Progenitor cell of endocrine pancreas (in vitro differentiated cells): ENCODE results near the gene TUBB2B. TPM values are rescaled to one million over a fixed set of nuclear protein-coding genes. Genes with fewer than 3 reads are reported as not detected.

Experiments
- DNase-seq: peaks from one replicate; pipeline ENCODE4 v3.0.0; 2021; ENCODE audit warnings: low spot score; ENCODE audit not compliant: unreplicated experiment
- H3K27ac Mint-ChIP-seq: 2 replicates; pipeline ENCODE4 v1.8.0; 2021; ENCODE audit warnings: mild to moderate bottlenecking, moderate library complexity, mixed read lengths
- H3K27me3 Mint-ChIP-seq: 2 replicates; pipeline ENCODE4 v1.8.0; 2021; ENCODE audit warnings: mixed read lengths
- H3K36me3 Mint-ChIP-seq: 2 replicates; pipeline ENCODE4 v1.8.0; 2022; ENCODE audit warnings: mixed read lengths; ENCODE audit not compliant: insufficient read depth
- H3K4me1 Mint-ChIP-seq: 2 replicates; pipeline ENCODE4 v1.8.0; 2021; ENCODE audit warnings: low read depth, mixed read lengths
- H3K4me3 Mint-ChIP-seq: 2 replicates; pipeline ENCODE4 v1.8.0; 2021; ENCODE audit warnings: low read depth, mild to moderate bottlenecking, moderate library complexity, mixed read lengths
- H3K9me3 Mint-ChIP-seq: 2 replicates; pipeline ENCODE4 v1.8.0; 2021; ENCODE audit warnings: low read depth, mixed read lengths
- CTCF ChIP-seq: fragments of 200-600 bp; sonication (generic); IDR thresholded peaks from one replicate; pipeline ENCODE4 v1.5.0; 2021; ENCODE audit warnings: antibody characterized with exemption, mild to moderate bottlenecking; ENCODE audit not compliant: unreplicated experiment
- total RNA-seq: library from RNA; stranded (reverse); gene quantifications from 2 replicates; pipeline ENCODE4 v1.2.1, GENCODE V29; 2021

The TUBB2B gene
- total RNA-seq, 1 donor from 2014 or later, result 276 TPM

- TF ChIP-seq CTCF, result peak; percentile 19
- H3K36me3 Mint-ChIP-seq, result peaks cover 5% of the 10 kb centered on the region
- no peaks in the 10 kb centered on the region for H3K9me3 Mint-ChIP-seq
- H3K27ac Mint-ChIP-seq, result peak overlapping the region; percentile 81
- DNase-seq, result peak; percentile 42
- peaks cover 31% of the 10 kb centered on the region for H3K4me1 Mint-ChIP-seq
- peaks cover 17% of the 10 kb centered on the region for H3K27me3 Mint-ChIP-seq
- peak overlapping the region; percentile 87 for H3K4me3 Mint-ChIP-seq
Observed at GRCh38 chr6:3229566-3230178, 2.2 kb upstream of the TUBB2B start.

- peaks cover 34% of the 10 kb centered on the region for H3K4me1 Mint-ChIP-seq
- H3K4me3 Mint-ChIP-seq, result peak overlapping the region; percentile 87
- TF ChIP-seq CTCF, result no peak
- H3K27ac Mint-ChIP-seq, result peak overlapping the region; percentile 94
- H3K36me3 Mint-ChIP-seq, result peaks cover 11% of the 10 kb centered on the region
- H3K9me3 Mint-ChIP-seq, result no peaks in the 10 kb centered on the region
- peaks cover 17% of the 10 kb centered on the region for H3K27me3 Mint-ChIP-seq
- DNase-seq, result peak; percentile 35
Observed at GRCh38 chr6:3228771-3229565, 1.5 kb upstream of the TUBB2B start.

- Mint-ChIP-seq H3K4me3 (peak overlapping the region; percentile 87), H3K4me1 (peaks cover 34% of the 10 kb centered on the region), H3K27me3 (peaks cover 13% of the 10 kb centered on the region), H3K36me3 (peaks cover 16% of the 10 kb centered on the region), H3K9me3 (no peaks in the 10 kb centered on the region), H3K27ac (peak overlapping the region; percentile 96)
- peak; percentile 65 for DNase-seq
- peak; percentile 15 for TF ChIP-seq CTCF
Observed at GRCh38 chr6:3228046-3228671, 706 bp upstream of the TUBB2B start.

GRCh38 chr6:3226481-3227362 is 731 bp downstream of the TUBB2B start:
- Mint-ChIP-seq H3K9me3 (no peaks in the 10 kb centered on the region), H3K4me3 (peak overlapping the region; percentile 87)
- no peak for TF ChIP-seq CTCF

GRCh38 chr6:3226042-3226441 is 1.4 kb downstream of the TUBB2B start:
- peaks cover 16% of the 10 kb centered on the region for H3K36me3 Mint-ChIP-seq
- H3K27me3 Mint-ChIP-seq, result peaks cover 11% of the 10 kb centered on the region

More at GRCh38 chr6:3226481-3227362, 731 bp downstream of the TUBB2B start:
- Mint-ChIP-seq H3K36me3 (peaks cover 16% of the 10 kb centered on the region), H3K4me1 (peaks cover 26% of the 10 kb centered on the region), H3K27ac (peak overlapping the region; percentile 95), H3K27me3 (peaks cover 11% of the 10 kb centered on the region)
- DNase-seq, result peak; percentile 46

More at GRCh38 chr6:3226042-3226441, 1.4 kb downstream of the TUBB2B start:
- H3K4me1 Mint-ChIP-seq, result peaks cover 26% of the 10 kb centered on the region
- TF ChIP-seq CTCF, result no peak
- DNase-seq, result no peak
- H3K27ac Mint-ChIP-seq, result no peak overlapping the region
- H3K9me3 Mint-ChIP-seq, result no peaks in the 10 kb centered on the region
- H3K4me3 Mint-ChIP-seq, result peak overlapping the region; percentile 87
